Measurements from ENCODE around the gene EWSR1. TPM values are rescaled to one million over a fixed set of nuclear protein-coding genes. Genes with fewer than 3 reads are reported as not detected.
"Not testable (repeated sequence)": the region's sequence is repeated elsewhere in the genome, so short reads cannot be mapped to it uniquely, and the experiment has no call there.

Gene EWSR1
- total RNA-seq, 1 donor = 592 TPM

GRCh38 chr22:29334696-29335344, 66.8 kb downstream of the EWSR1 start:
- DNase-seq (ENCODE audit: low read depth in 2 of 3, low spot score in 2 of 3) = no peak

GRCh38 chr22:29335656-29336055, 67.6 kb downstream of the EWSR1 start:
- DNase-seq (ENCODE audit: low read depth in 2 of 3, low spot score in 2 of 3) = no peak

- DNase-seq (ENCODE audit: low read depth in 2 of 3, low spot score in 2 of 3) = no peak
These were observed 68.9 kb downstream of the EWSR1 start for GRCh38 chr22:29336751-29337490.

- no peak for DNase-seq (ENCODE audit: low read depth in 2 of 3, low spot score in 2 of 3)
These were observed 69.7 kb downstream of the EWSR1 start for GRCh38 chr22:29337631-29338284.

GRCh38 chr22:29338398-29338797, 70.3 kb downstream of the EWSR1 start:
- DNase-seq (ENCODE audit: low read depth in 2 of 3, low spot score in 2 of 3) = no peak

- no peak for DNase-seq (ENCODE audit: low read depth in 2 of 3, low spot score in 2 of 3)
These were observed 71.5 kb downstream of the EWSR1 start for GRCh38 chr22:29339381-29340235.

- no peak for DNase-seq (ENCODE audit: low read depth in 2 of 3, low spot score in 2 of 3)
These were observed 72.5 kb downstream of the EWSR1 start for GRCh38 chr22:29340566-29340965.

- DNase-seq (ENCODE audit: low read depth in 2 of 3, low spot score in 2 of 3) = no peak
These were observed 73.2 kb downstream of the EWSR1 start for GRCh38 chr22:29341056-29341848.

GRCh38 chr22:29341849-29342127, 73.7 kb downstream of the EWSR1 start:
- DNase-seq (ENCODE audit: low read depth in 2 of 3, low spot score in 2 of 3) = no peak

- DNase-seq (ENCODE audit: low read depth in 2 of 3, low spot score in 2 of 3) = no peak
These were observed 74.1 kb downstream of the EWSR1 start for GRCh38 chr22:29342177-29342576.

GRCh38 chr22:29342577-29343312, 74.7 kb downstream of the EWSR1 start:
- no peak for DNase-seq (ENCODE audit: low read depth in 2 of 3, low spot score in 2 of 3)

GRCh38 chr22:29343313-29343805, 75.3 kb downstream of the EWSR1 start:
- no peak for DNase-seq (ENCODE audit: low read depth in 2 of 3, low spot score in 2 of 3)

GRCh38 chr22:29344137-29344536, 76.1 kb downstream of the EWSR1 start:
- peak in 1 of 3 donors; percentile 13 for DNase-seq (ENCODE audit: low read depth in 2 of 3, low spot score in 2 of 3)

GRCh38 chr22:29344889-29345288, 76.8 kb downstream of the EWSR1 start:
- not testable (repeated sequence) for DNase-seq (ENCODE audit: low read depth in 2 of 3, low spot score in 2 of 3)

- DNase-seq (ENCODE audit: low read depth in 2 of 3, low spot score in 2 of 3) = no peak
These were observed 77.9 kb downstream of the EWSR1 start for GRCh38 chr22:29345932-29346331.

- no peak for DNase-seq (ENCODE audit: low read depth in 2 of 3, low spot score in 2 of 3)
These were observed 78.6 kb downstream of the EWSR1 start for GRCh38 chr22:29346659-29347058.

- no peak for DNase-seq (ENCODE audit: low read depth in 2 of 3, low spot score in 2 of 3)
These were observed 80.0 kb downstream of the EWSR1 start for GRCh38 chr22:29348041-29348440.

GRCh38 chr22:29348956-29349355, 80.9 kb downstream of the EWSR1 start:
- DNase-seq (ENCODE audit: low read depth in 2 of 3, low spot score in 2 of 3) = no peak

Data from hematopoietic multipotent progenitor cell (in vitro differentiated cells).